K562 (cell line): ENCODE results near the gene FBLN2. TPM values are rescaled to one million over a fixed set of nuclear protein-coding genes. Genes with fewer than 3 reads are reported as not detected.
A peak's percentile ranks its signal among the peaks of the same experiment; 100 is the strongest.

ENCODE experiments used
- ATAC-seq: fragments of 200-7000 bp; cut with Tn5 transposase; 3 replicates; pipeline ENCODE4 v1.9.1; 2020; ENCODE audit warnings: moderate library complexity
- BruUV-seq: library from RNA; stranded (reverse); fragments of 400-500 nt; replicated peaks from 2 replicates; lab custom pipeline; 2021; lab: Mats Ljungman, UMichigan
- CTCF ChIA-PET: fragments of 300-600 bp; formaldehyde crosslinking; extraction: SDS; loops from one replicate; lab custom pipeline; 2021; ENCODE audit warnings: low intra/inter-chr PET ratio; lab: Yijun Ruan, JAX
- POLR2A ChIA-PET: fragments of 300-600, 350-650 bp; sonication (Branson Sonifier 250); formaldehyde crosslinking; extraction: SDS; loops from one replicate; lab custom pipeline; 2021; ENCODE audit warnings: antibody characterized with exemption, inconsistent platforms; lab: Yijun Ruan, JAX
- DNase-seq, 4 experiments: peaks; one replicate each; pipeline versions ENCODE4 v3.0.0 to v3.0.0-alpha.2; 2011 to 2018; ENCODE audit warnings: low spot score in 3 of 4, mixed read lengths in 3 of 4; ENCODE audit errors: extremely low read depth in 1 of 4
- FAIRE-seq: peaks from 2 replicates; lab custom pipeline; 2011; peaks lifted over from hg19 to GRCh38; lab: Jason Lieb, UNC
- H2AFZ ChIP-seq: 2 replicates; pipeline ENCODE4 v1.6.0; 2011; ENCODE audit warnings: low read depth, low read length, control low read depth, inconsistent platforms
- H3K27ac ChIP-seq: fragments of 200-600 bp; 3 replicates; pipeline ENCODE4 v1.8.0; 2011; ENCODE audit warnings: low read depth, mild to moderate bottlenecking, control low read depth, inconsistent platforms, low read length, moderate library complexity, mixed read lengths; ENCODE audit errors: extremely low read depth
- H3K27me3 ChIP-seq, 2 experiments: fragments of 300-600 bp in 1 of 2; 2 replicates in 1 of 2; 3 replicates in 1 of 2; pipeline versions ENCODE4 v1.6.0 to v1.8.0; 2011; ENCODE audit warnings: inconsistent platforms in 2 of 2, low read length in 2 of 2, mild to moderate bottlenecking in 1 of 2, mixed read lengths in 1 of 2, moderate library complexity in 1 of 2; ENCODE audit not compliant: control insufficient read depth in 2 of 2, insufficient read depth in 2 of 2
- H3K36me3 ChIP-seq: fragments of 300-600 bp; 3 replicates; pipeline ENCODE4 v1.8.0; 2011; ENCODE audit warnings: mild to moderate bottlenecking, low read length, inconsistent platforms; ENCODE audit not compliant: control insufficient read depth, insufficient read depth
- H3K4me1 ChIP-seq, 2 experiments: fragments of 200-600 bp in 1 of 2; replicated peaks in 1 of 2; 2 replicates in 1 of 2; 3 replicates in 1 of 2; pipeline versions ENCODE4 v1.5.1 to v1.8.0; 2011; ENCODE audit warnings: inconsistent platforms in 2 of 2, low read length in 2 of 2, mild to moderate bottlenecking in 1 of 2, mixed read lengths in 1 of 2, moderate library complexity in 1 of 2; ENCODE audit not compliant: control insufficient read depth in 2 of 2, insufficient read depth in 2 of 2
- H3K4me2 ChIP-seq: 2 replicates; pipeline ENCODE4 v1.6.1; 2011; ENCODE audit warnings: low read length, control low read depth, inconsistent platforms, mixed read lengths; ENCODE audit not compliant: insufficient read depth
- H3K4me3 ChIP-seq: fragments of 200-600 bp; sonication (generic), shearing (Covaris generic); 2 replicates; pipeline ENCODE4 v1.5.1; 2016; ENCODE audit warnings: control low read depth, inconsistent platforms
- H3K79me2 ChIP-seq: fragments of 200-600 bp; 3 replicates; pipeline ENCODE4 v1.8.0; 2011; ENCODE audit warnings: low read length, inconsistent platforms; ENCODE audit not compliant: control insufficient read depth, insufficient read depth
- H3K9ac ChIP-seq, 2 experiments: 2 replicates each; pipeline versions ENCODE4 v1.6.0 to v1.6.1; 2011; ENCODE audit warnings: low read depth in 2 of 2, low read length in 2 of 2, control low read depth in 1 of 2, inconsistent platforms in 1 of 2, mild to moderate bottlenecking in 1 of 2, mixed read lengths in 1 of 2; ENCODE audit not compliant: insufficient read depth in 1 of 2
- H3K9me1 ChIP-seq: one replicate; pipeline ENCODE4 v1.6.0; 2011; ENCODE audit warnings: inconsistent platforms, mild to moderate bottlenecking, low read length, moderate library complexity; ENCODE audit not compliant: control insufficient read depth, insufficient read depth
- H3K9me3 ChIP-seq: replicated peaks from 2 replicates; pipeline ENCODE4 v1.5.1; 2011; ENCODE audit warnings: low read depth, low read length, inconsistent platforms; ENCODE audit not compliant: control insufficient read depth, insufficient read depth
- H4K20me1 ChIP-seq: replicated peaks from 2 replicates; pipeline ENCODE4 v1.6.1; 2011; ENCODE audit warnings: low read length, inconsistent platforms, mixed read lengths; ENCODE audit not compliant: control insufficient read depth, insufficient read depth
- ATF7 ChIP-seq: fragments of 450-650 bp; IDR thresholded peaks from 2 replicates; pipeline ENCODE4 v1.7.1; 2014; ENCODE audit warnings: mild to moderate bottlenecking, moderate library complexity
- BRF2 ChIP-seq: IDR thresholded peaks from 3 replicates; pipeline ENCODE4 v1.6.1; 2011; ENCODE audit warnings: borderline replicate concordance, mild to moderate bottlenecking; ENCODE audit not compliant: insufficient read length, insufficient read depth
- MAZ ChIP-seq, 2 experiments: fragments of 450-650 bp in 1 of 2; sonication (generic) in 1 of 2; formaldehyde crosslinking; IDR thresholded peaks in 1 of 2; conservative IDR thresholded peaks in 1 of 2; 2 replicates each; pipeline versions ENCODE4 v1.4.0 to v1.5.0; 2020; ENCODE audit warnings: mild to moderate bottlenecking in 1 of 2, missing genetic modification reagents in 1 of 2
- SAFB ChIP-seq: fragments of 200-400 bp; formaldehyde crosslinking; IDR thresholded peaks from 2 replicates; pipeline ENCODE4 v1.6.1; 2017; ENCODE audit warnings: low read depth, low read length, borderline replicate concordance
- SREBF2 ChIP-seq: sonication (generic); formaldehyde crosslinking; IDR thresholded peaks from 2 replicates; pipeline ENCODE4 v1.4.0; 2020; ENCODE audit warnings: mild to moderate bottlenecking, missing genetic modification reagents
- ZFP1 ChIP-seq: fragments of 450-650 bp; formaldehyde crosslinking; IDR thresholded peaks from 2 replicates; pipeline ENCODE4 v1.4.0; 2020; ENCODE audit warnings: mild to moderate bottlenecking, mixed read lengths
- ZNF707 ChIP-seq: fragments of 250-450 bp; sonication (Bioruptor Pico); conservative IDR thresholded peaks from 2 replicates; pipeline ENCODE4 v1.8.0; 2022; ENCODE audit warnings: inconsistent platforms, mild to moderate bottlenecking, moderate library complexity
- WGBS: fragments of 100-300 bp; shearing (Covaris generic); methylation state at CpG from one replicate; pipeline ENCODE4 v1.1.6; 2016; ENCODE audit warnings: low coverage, mixed read lengths; ENCODE audit not compliant: insufficient coverage; ENCODE audit errors: missing lambda C conversion rate; 5-methylcytosine and 5-hydroxymethylcytosine counted together
- in situ Hi-C: fragments of 300-500 bp; cut with MboI; formaldehyde crosslinking; loops from 4 replicates; pipeline ENCODE4 v1.15.0; 2018; ENCODE audit warnings: inconsistent platforms, mixed read lengths
- intact Hi-C: fragments of 100-400 bp; cut with micrococcal nuclease; formaldehyde crosslinking; loops from 2 replicates; pipeline ENCODE4 v1.14.2; 2022
- polyA plus RNA-seq, 8 experiments: library from polyadenylated mRNA; depleted of rRNA in 4 of 8; stranded (reverse) in 5 of 8; unstranded in 3 of 8; fragments of >200 nt; fragmentation: Nextera tagmentation in 2 of 8; fragmentation: Illumina TruSeq in 1 of 8; extraction: Ambion mirVana in 2 of 8; extraction: Trizol in 1 of 8; gene quantifications; 2 replicates each; pipeline versions ENCODE4 v1.2.1 to v1.2.3, GENCODE V29; 2011 to 2014; ENCODE audit warnings: inconsistent platforms in 1 of 8, missing spikeins in 1 of 8
- total RNA-seq, 7 experiments: library from RNA; depleted of rRNA in 6 of 7; stranded (reverse); fragments of >200 nt in 6 of 7; fragmentation: Illumina TruSeq in 2 of 7; extraction: Trizol in 2 of 7; gene quantifications; 2 replicates each; pipeline versions ENCODE4 v1.2.1 to v1.2.3, GENCODE V29; 2011 to 2021; ENCODE audit warnings: low replicate concordance in 1 of 7
- TF ChIP-seq, protein P1 (sequence below): fragments of 450-650 bp; IDR thresholded peaks from 2 replicates; pipeline ENCODE4 v1.6.1; 2016; ENCODE audit warnings: mild to moderate bottlenecking, moderate library complexity

FBLN2 gene
- total and polyA plus RNA-seq, 9 of the 15 experiments (the other 6 are each of a cell fraction or from before 2014, with no cell fraction given): 0.03 to 0.10 (median 0.04) TPM; not detected in 6

DNA sequence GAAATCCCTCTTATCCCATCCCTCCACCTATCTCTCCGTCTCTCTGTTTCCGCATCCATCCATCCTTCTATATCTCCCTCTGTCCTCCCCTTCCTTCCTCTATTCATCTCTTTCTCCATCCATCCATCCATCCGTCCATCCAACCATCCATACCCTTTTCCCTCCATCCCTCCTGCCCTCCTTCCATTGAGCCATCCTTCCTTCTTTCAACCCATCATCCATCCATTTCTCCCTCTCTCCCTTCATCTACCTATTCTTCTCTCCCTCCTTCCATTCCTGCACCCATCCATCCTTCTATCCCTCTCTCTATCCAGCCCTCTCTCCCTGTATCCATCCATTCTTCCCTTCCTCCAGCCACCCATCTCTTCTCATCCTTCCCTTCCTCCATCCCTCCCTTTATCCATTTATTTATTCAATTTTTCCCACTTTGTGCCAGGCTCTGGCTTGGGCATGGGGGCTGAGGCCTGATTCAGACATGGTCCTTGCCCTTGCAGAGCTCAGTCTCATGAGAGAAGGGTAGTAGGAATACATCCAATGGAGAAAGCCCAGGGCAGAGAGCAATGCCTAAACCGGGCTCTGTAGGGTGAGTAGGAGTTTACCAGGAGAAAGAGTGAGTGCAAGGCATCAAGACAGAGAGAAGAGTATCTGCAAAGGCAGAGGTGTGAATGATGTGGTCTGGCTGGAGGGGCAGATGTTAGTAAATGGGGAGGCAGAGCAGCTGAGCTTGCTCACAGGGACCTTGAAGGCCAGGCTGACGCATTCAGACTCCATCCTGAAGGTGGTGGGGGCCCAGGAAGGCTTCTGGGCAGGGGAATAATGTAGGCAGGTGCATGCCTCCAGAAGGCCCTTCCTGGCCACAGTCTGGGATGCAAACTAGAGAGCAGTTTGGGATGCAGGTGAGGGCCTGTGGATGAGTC, 19.5 kb upstream of the FBLN2 start:
- no peaks in the 10 kb centered on the region for H3K36me3 ChIP-seq
- no peak overlapping the region for H2AFZ ChIP-seq
- no TSS peak for BruUV-seq
- H3K9me3 ChIP-seq: no peaks in the 10 kb centered on the region
- peaks cover 16% of the 10 kb centered on the region; the same call in 1 of the 2 replicates for H4K20me1 ChIP-seq
- FAIRE-seq (no peak), ATAC-seq (no peak), DNase-seq (no peak)
- no peak overlapping the region for H3K27ac ChIP-seq
- H3K9me1 ChIP-seq: no peaks in the 10 kb centered on the region
- H3K4me1 ChIP-seq: 0 out of 5 replicates have a peak, but pooled peaks cover 0 to 3% of the 10 kb centered on the region in 2 experiments
- peak overlapping the region in 1 of 2 experiments; percentile 27; a peak in 1 of 4 replicates for H3K9ac ChIP-seq
- in situ Hi-C loops: no loop called here
- no peak overlapping the region for H3K4me2 ChIP-seq
- H3K27me3 ChIP-seq: peaks cover 65 to 87% of the 10 kb centered on the region in 2 experiments
- no peaks in the 10 kb centered on the region for H3K79me2 ChIP-seq
- H3K4me3 ChIP-seq: no peak overlapping the region
- POLR2A ChIA-PET: interaction anchor here (0.8 to 1.4 kb wide), 3 partner anchors 14 to 74 kb away, joined by 3 to 5 read pairs (median 4); no protein-coding TSS in a partner anchor
- intact Hi-C loops: no loop called here
- CTCF ChIA-PET: no interaction called here
- WGBS: 6% methylated on average over 5 of the region's 5 CpGs
- no peak for TF ChIP-seq SAFB
- no peak for TF ChIP-seq MAZ (CRISPR knock-in tag; conservative IDR thresholded peaks at IDR 0.05 in 1 of 2, IDR thresholded peaks at IDR 0.05 in 1 of 2)
- TF ChIP-seq ZNF707 (CRISPR knock-in tag): no peak
- TF ChIP-seq, protein P1, sequence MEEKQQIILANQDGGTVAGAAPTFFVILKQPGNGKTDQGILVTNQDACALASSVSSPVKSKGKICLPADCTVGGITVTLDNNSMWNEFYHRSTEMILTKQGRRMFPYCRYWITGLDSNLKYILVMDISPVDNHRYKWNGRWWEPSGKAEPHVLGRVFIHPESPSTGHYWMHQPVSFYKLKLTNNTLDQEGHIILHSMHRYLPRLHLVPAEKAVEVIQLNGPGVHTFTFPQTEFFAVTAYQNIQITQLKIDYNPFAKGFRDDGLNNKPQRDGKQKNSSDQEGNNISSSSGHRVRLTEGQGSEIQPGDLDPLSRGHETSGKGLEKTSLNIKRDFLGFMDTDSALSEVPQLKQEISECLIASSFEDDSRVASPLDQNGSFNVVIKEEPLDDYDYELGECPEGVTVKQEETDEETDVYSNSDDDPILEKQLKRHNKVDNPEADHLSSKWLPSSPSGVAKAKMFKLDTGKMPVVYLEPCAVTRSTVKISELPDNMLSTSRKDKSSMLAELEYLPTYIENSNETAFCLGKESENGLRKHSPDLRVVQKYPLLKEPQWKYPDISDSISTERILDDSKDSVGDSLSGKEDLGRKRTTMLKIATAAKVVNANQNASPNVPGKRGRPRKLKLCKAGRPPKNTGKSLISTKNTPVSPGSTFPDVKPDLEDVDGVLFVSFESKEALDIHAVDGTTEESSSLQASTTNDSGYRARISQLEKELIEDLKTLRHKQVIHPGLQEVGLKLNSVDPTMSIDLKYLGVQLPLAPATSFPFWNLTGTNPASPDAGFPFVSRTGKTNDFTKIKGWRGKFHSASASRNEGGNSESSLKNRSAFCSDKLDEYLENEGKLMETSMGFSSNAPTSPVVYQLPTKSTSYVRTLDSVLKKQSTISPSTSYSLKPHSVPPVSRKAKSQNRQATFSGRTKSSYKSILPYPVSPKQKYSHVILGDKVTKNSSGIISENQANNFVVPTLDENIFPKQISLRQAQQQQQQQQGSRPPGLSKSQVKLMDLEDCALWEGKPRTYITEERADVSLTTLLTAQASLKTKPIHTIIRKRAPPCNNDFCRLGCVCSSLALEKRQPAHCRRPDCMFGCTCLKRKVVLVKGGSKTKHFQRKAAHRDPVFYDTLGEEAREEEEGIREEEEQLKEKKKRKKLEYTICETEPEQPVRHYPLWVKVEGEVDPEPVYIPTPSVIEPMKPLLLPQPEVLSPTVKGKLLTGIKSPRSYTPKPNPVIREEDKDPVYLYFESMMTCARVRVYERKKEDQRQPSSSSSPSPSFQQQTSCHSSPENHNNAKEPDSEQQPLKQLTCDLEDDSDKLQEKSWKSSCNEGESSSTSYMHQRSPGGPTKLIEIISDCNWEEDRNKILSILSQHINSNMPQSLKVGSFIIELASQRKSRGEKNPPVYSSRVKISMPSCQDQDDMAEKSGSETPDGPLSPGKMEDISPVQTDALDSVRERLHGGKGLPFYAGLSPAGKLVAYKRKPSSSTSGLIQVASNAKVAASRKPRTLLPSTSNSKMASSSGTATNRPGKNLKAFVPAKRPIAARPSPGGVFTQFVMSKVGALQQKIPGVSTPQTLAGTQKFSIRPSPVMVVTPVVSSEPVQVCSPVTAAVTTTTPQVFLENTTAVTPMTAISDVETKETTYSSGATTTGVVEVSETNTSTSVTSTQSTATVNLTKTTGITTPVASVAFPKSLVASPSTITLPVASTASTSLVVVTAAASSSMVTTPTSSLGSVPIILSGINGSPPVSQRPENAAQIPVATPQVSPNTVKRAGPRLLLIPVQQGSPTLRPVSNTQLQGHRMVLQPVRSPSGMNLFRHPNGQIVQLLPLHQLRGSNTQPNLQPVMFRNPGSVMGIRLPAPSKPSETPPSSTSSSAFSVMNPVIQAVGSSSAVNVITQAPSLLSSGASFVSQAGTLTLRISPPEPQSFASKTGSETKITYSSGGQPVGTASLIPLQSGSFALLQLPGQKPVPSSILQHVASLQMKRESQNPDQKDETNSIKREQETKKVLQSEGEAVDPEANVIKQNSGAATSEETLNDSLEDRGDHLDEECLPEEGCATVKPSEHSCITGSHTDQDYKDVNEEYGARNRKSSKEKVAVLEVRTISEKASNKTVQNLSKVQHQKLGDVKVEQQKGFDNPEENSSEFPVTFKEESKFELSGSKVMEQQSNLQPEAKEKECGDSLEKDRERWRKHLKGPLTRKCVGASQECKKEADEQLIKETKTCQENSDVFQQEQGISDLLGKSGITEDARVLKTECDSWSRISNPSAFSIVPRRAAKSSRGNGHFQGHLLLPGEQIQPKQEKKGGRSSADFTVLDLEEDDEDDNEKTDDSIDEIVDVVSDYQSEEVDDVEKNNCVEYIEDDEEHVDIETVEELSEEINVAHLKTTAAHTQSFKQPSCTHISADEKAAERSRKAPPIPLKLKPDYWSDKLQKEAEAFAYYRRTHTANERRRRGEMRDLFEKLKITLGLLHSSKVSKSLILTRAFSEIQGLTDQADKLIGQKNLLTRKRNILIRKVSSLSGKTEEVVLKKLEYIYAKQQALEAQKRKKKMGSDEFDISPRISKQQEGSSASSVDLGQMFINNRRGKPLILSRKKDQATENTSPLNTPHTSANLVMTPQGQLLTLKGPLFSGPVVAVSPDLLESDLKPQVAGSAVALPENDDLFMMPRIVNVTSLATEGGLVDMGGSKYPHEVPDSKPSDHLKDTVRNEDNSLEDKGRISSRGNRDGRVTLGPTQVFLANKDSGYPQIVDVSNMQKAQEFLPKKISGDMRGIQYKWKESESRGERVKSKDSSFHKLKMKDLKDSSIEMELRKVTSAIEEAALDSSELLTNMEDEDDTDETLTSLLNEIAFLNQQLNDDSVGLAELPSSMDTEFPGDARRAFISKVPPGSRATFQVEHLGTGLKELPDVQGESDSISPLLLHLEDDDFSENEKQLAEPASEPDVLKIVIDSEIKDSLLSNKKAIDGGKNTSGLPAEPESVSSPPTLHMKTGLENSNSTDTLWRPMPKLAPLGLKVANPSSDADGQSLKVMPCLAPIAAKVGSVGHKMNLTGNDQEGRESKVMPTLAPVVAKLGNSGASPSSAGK: no peak
- no peak for TF ChIP-seq ZFP1 (CRISPR knock-in tag)
- TF ChIP-seq BRF2: no peak
- TF ChIP-seq ATF7: no peak
- TF ChIP-seq SREBF2 (CRISPR knock-in tag): no peak
